Mucosa of descending colon (tissue), 3 donors: ENCODE results near the gene MYO5B. TPM values are rescaled to one million over a fixed set of nuclear protein-coding genes. Genes with fewer than 3 reads are reported as not detected.

Experiments
- ATAC-seq: fragments of 200-7000 bp; cut with Tn5 transposase; one replicate; pipeline ENCODE4 v1.9.1; 2020; ENCODE audit warnings: mild to moderate bottlenecking, moderate library complexity
- DNase-seq, 3 donors: peaks; one replicate each; pipeline ENCODE4 v3.0.0-alpha.2; 2020
- H3K36me3 ChIP-seq: fragments of 200-600 bp; one replicate; pipeline ENCODE4 v1.8.0; 2021; ENCODE audit warnings: low read depth, mild to moderate bottlenecking
- H3K4me1 ChIP-seq: fragments of 200-600 bp; one replicate; pipeline ENCODE4 v1.8.0; 2021; ENCODE audit warnings: low read depth, mild to moderate bottlenecking
- H3K4me3 ChIP-seq: fragments of 200-600 bp; one replicate; pipeline ENCODE4 v1.8.0; 2021; ENCODE audit warnings: mild to moderate bottlenecking
- H3K9me3 ChIP-seq: fragments of 200-600 bp; one replicate; pipeline ENCODE4 v1.8.0; 2021; ENCODE audit warnings: mild to moderate bottlenecking
- CTCF ChIP-seq: fragments of 200-600 bp; IDR thresholded peaks from one replicate; pipeline ENCODE4 v1.8.0; 2022; ENCODE audit warnings: antibody characterized with exemption, mild to moderate bottlenecking
- intact Hi-C, 2 donors: fragments of 100-400 bp; cut with DNase I in 1 of 2; cut with micrococcal nuclease in 1 of 2; formaldehyde crosslinking; loops; one replicate each; pipeline versions ENCODE4 v1.11.0 to v1.11.1; 2022; cut with DNase I, micrococcal nuclease
- total RNA-seq, 3 donors: library from RNA; stranded (reverse); fragmentation: NEBNext Ultra II Directional in 2 of 3; extraction: Animal tissue kit (Norgen Biotek cat#: 25700) in 2 of 3; gene quantifications; one replicate each; pipeline versions ENCODE4 v1.2.1 to v1.2.4, GENCODE V29; 2021 to 2023
- donor health status: DM: no; HTN: no; CAD: no; lungs with moderate emphysema.
- donor health status: DM: no; HTN: no; CAD: no.
- donor health status: DM: no; HTN: yes; CAD: no.

The MYO5B gene
- total RNA-seq, 3 donors from 2014 or later: 52.7 to 179 (median 120) TPM

- intact Hi-C loops: no loop called here
- DNase-seq (no peak), ATAC-seq (no peak)
- Histone ChIP-seq H3K4me1 (no peaks in the 10 kb centered on the region), H3K9me3 (no peaks in the 10 kb centered on the region), H3K4me3 (no peak overlapping the region), H3K36me3 (no peaks in the 10 kb centered on the region)
- TF ChIP-seq CTCF: no peak
Measured at GRCh38 chr18:49921318-49921985, 273.5 kb downstream of the MYO5B start.

- Histone ChIP-seq H3K36me3 (no peaks in the 10 kb centered on the region), H3K9me3 (no peaks in the 10 kb centered on the region), H3K4me3 (no peak overlapping the region), H3K4me1 (no peaks in the 10 kb centered on the region)
- intact Hi-C loops: no loop called here
- ATAC-seq (no peak), DNase-seq (no peak)
- no peak for TF ChIP-seq CTCF
Measured at GRCh38 chr18:49920731-49921130, 274.2 kb downstream of the MYO5B start.

- DNase-seq: no peak
- ATAC-seq: peak; percentile 42
Measured at GRCh38 chr18:49917742-49918141, 277.2 kb downstream of the MYO5B start.

GRCh38 chr18:49915352-49915751 lies 279.6 kb downstream of the MYO5B start:
- Histone ChIP-seq H3K36me3 (no peaks in the 10 kb centered on the region), H3K4me3 (no peak overlapping the region), H3K4me1 (no peaks in the 10 kb centered on the region), H3K9me3 (no peaks in the 10 kb centered on the region)
- DNase-seq (no peak), ATAC-seq (peak; percentile 66)
- intact Hi-C loops: no loop called here
- no peak for TF ChIP-seq CTCF

More at GRCh38 chr18:49917742-49918141, 277.2 kb downstream of the MYO5B start:
- Histone ChIP-seq H3K9me3 (no peaks in the 10 kb centered on the region), H3K36me3 (no peaks in the 10 kb centered on the region), H3K4me1 (no peaks in the 10 kb centered on the region), H3K4me3 (no peak overlapping the region)
- no peak for TF ChIP-seq CTCF
- intact Hi-C loops: no loop called here

- no peak for ATAC-seq
- intact Hi-C loops: no loop called here
- Histone ChIP-seq H3K4me1 (no peaks in the 10 kb centered on the region), H3K4me3 (no peak overlapping the region), H3K36me3 (no peaks in the 10 kb centered on the region), H3K9me3 (no peaks in the 10 kb centered on the region)
- no peak for TF ChIP-seq CTCF
- DNase-seq: no peak
Measured at GRCh38 chr18:49913221-49913620, 281.7 kb downstream of the MYO5B start.

- TF ChIP-seq CTCF: no peak
- DNase-seq (no peak), ATAC-seq (no peak)
- no peaks in the 10 kb centered on the region for H3K36me3 ChIP-seq
- intact Hi-C loops: no loop called here
- H3K4me3 ChIP-seq: no peak overlapping the region
- no peaks in the 10 kb centered on the region for H3K9me3 ChIP-seq
- no peaks in the 10 kb centered on the region for H3K4me1 ChIP-seq
Measured at GRCh38 chr18:49911427-49911826, 283.5 kb downstream of the MYO5B start.
